ENCODE results near the gene GALR3.

Gene GALR3, protein sequence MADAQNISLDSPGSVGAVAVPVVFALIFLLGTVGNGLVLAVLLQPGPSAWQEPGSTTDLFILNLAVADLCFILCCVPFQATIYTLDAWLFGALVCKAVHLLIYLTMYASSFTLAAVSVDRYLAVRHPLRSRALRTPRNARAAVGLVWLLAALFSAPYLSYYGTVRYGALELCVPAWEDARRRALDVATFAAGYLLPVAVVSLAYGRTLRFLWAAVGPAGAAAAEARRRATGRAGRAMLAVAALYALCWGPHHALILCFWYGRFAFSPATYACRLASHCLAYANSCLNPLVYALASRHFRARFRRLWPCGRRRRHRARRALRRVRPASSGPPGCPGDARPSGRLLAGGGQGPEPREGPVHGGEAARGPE

GRCh38 chr22:37823134-37823985 lies at the start of gene GALR3:
Gene GALR3, plus strand, starts transcription at chr22:37823382. Its CDS starts 25 bp downstream, at chr22:37823407.
- in situ Hi-C loops (cut with MboI; ENCODE audit: low pct_unique_long_range_greater_than_20kb, low sequenced_read_pairs, unreplicated experiment): no loop called here
- DNase-seq (ENCODE audit: low spot score): no peak
- TF ChIP-seq CTCF (IDR thresholded peaks at IDR 0.05; ENCODE audit: extremely low read depth, insufficient read depth, missing control alignments): no peak

- TF ChIP-seq CTCF (IDR thresholded peaks at IDR 0.05; ENCODE audit: extremely low read depth, insufficient read depth, missing control alignments): no peak
- in situ Hi-C loops (cut with MboI; ENCODE audit: low pct_unique_long_range_greater_than_20kb, low sequenced_read_pairs, unreplicated experiment): no loop called here
Observed at GRCh38 chr22:37774728-37775127, 48.5 kb upstream of the GALR3 start.

GRCh38 chr22:37775785-37776638 lies 47.2 kb upstream of the GALR3 start:
- TF ChIP-seq CTCF (IDR thresholded peaks at IDR 0.05; ENCODE audit: extremely low read depth, insufficient read depth, missing control alignments): no peak
- DNase-seq (ENCODE audit: low spot score): no peak
- in situ Hi-C loops (cut with MboI; ENCODE audit: low pct_unique_long_range_greater_than_20kb, low sequenced_read_pairs, unreplicated experiment): no loop called here

More at GRCh38 chr22:37774728-37775127, 48.5 kb upstream of the GALR3 start:
- no peak for DNase-seq (ENCODE audit: low spot score)

- no peak for DNase-seq (ENCODE audit: low spot score)
- no peak for TF ChIP-seq CTCF (IDR thresholded peaks at IDR 0.05; ENCODE audit: extremely low read depth, insufficient read depth, missing control alignments)
- in situ Hi-C loops (cut with MboI; ENCODE audit: low pct_unique_long_range_greater_than_20kb, low sequenced_read_pairs, unreplicated experiment): no loop called here
Observed at GRCh38 chr22:37776639-37777005, 46.6 kb upstream of the GALR3 start.

DNA sequence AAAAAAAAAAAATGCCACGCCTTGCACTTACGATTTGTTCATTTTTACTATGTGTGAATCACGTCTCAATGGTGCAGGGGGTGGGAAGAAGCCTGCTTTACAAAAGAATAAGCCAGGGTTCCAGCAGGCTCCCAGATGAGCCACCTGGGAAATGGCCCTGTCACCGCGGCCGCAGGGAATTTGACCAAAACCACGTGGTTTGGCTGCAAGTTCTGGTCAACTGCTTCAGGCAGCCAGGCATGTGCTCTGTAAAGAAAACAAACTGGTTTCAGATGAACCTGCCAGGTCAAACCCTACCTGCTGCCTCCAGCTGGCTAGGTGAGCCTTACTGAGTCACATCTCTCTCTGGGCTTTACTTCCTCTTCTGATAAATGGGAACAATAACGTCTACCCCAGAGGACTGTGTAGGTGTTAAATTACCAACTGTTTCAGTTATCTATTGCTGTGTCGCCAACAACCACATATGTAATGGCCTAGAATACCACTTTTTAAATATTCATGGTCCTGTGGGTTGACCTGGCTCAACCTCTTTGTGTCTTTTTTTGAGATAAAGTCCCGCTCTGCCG lies 46.0 kb upstream of the GALR3 start:
- peak; percentile 83 for DNase-seq (ENCODE audit: low spot score)
- in situ Hi-C loops (cut with MboI; ENCODE audit: low pct_unique_long_range_greater_than_20kb, low sequenced_read_pairs, unreplicated experiment): no loop called here
- no peak for TF ChIP-seq CTCF (IDR thresholded peaks at IDR 0.05; ENCODE audit: extremely low read depth, insufficient read depth, missing control alignments)
